Thyroid gland (tissue), 4 donors: ENCODE results near the gene EML6.

Experiments
- POLR2A ChIP-seq, 2 donors: fragments of 450-650 bp; IDR thresholded peaks; one replicate each; pipeline ENCODE4 v1.6.1; 2017; ENCODE audit warnings: antibody characterized with exemption in 2 of 2, mild to moderate bottlenecking in 2 of 2, moderate library complexity in 1 of 2
- TF ChIP-seq, protein P1 (sequence below), 6 experiments: fragments of 200-600 bp in 3 of 6; fragments of 450-650 bp in 3 of 6; sonication (generic) in 3 of 6; IDR thresholded peaks; one replicate each; pipeline ENCODE4 v1.5.1; 2016 to 2019; ENCODE audit warnings: antibody characterized with exemption in 6 of 6, mild to moderate bottlenecking in 2 of 6, inconsistent platforms in 1 of 6, moderate library complexity in 1 of 6

GRCh38 chr2:54809819-54810218, 86.4 kb downstream of the EML6 start:
- TF ChIP-seq, protein P1, sequence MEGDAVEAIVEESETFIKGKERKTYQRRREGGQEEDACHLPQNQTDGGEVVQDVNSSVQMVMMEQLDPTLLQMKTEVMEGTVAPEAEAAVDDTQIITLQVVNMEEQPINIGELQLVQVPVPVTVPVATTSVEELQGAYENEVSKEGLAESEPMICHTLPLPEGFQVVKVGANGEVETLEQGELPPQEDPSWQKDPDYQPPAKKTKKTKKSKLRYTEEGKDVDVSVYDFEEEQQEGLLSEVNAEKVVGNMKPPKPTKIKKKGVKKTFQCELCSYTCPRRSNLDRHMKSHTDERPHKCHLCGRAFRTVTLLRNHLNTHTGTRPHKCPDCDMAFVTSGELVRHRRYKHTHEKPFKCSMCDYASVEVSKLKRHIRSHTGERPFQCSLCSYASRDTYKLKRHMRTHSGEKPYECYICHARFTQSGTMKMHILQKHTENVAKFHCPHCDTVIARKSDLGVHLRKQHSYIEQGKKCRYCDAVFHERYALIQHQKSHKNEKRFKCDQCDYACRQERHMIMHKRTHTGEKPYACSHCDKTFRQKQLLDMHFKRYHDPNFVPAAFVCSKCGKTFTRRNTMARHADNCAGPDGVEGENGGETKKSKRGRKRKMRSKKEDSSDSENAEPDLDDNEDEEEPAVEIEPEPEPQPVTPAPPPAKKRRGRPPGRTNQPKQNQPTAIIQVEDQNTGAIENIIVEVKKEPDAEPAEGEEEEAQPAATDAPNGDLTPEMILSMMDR (IDR thresholded peaks at IDR 0.05) = no peak
- no peak for TF ChIP-seq POLR2A (IDR thresholded peaks at IDR 0.05)
